Esophagus squamous epithelium (tissue), 5 donors: ENCODE measurements around the gene SYNPO. TPM values are rescaled to one million over a fixed set of nuclear protein-coding genes. Genes with fewer than 3 reads are reported as not detected.

Experiments
- DNase-seq: peaks from one replicate; lab custom pipeline; 2025; lab: John Stamatoyannopoulos, UW
- H3K27ac ChIP-seq, 4 donors: fragments of 200-600 bp; sonication (generic); one replicate each; pipeline ENCODE4 v1.5.1; 2016 to 2019; ENCODE audit warnings: mild to moderate bottlenecking in 1 of 4
- H3K27me3 ChIP-seq, 4 donors: fragments of 200-600 bp; sonication (generic); 1 replicate in 3 of 4; 2 replicates in 1 of 4; pipeline versions ENCODE4 v1.5.1 to v1.6.0; 2017 to 2021; ENCODE audit warnings: antibody characterized with exemption in 1 of 4
- H3K36me3 ChIP-seq, 3 donors: fragments of 200-600 bp; sonication (generic); one replicate each; pipeline ENCODE4 v1.5.1; 2016 to 2019
- H3K4me1 ChIP-seq, 3 donors: fragments of 200-600 bp; sonication (generic); one replicate each; pipeline ENCODE4 v1.5.1; 2017 to 2019
- H3K4me3 ChIP-seq, 4 donors: fragments of 200-600 bp; sonication (generic); 1 replicate in 3 of 4; 2 replicates in 1 of 4; pipeline ENCODE4 v1.5.1; 2016 to 2019; ENCODE audit warnings: mild to moderate bottlenecking in 2 of 4, moderate library complexity in 1 of 4
- H3K9me3 ChIP-seq, 3 donors: fragments of 200-600 bp; sonication (generic); one replicate each; pipeline ENCODE4 v1.5.1; 2016 to 2019
- POLR2A ChIP-seq, 4 donors: fragments of 450-650 bp; IDR thresholded peaks; one replicate each; pipeline ENCODE4 v1.6.1; 2017; ENCODE audit warnings: antibody characterized with exemption in 4 of 4, mild to moderate bottlenecking in 4 of 4, moderate library complexity in 3 of 4
- WGBS, 2 donors: methylation state at CpG; one replicate each; pipeline ENCODE4 v1.1.5; 2018; 5-methylcytosine and 5-hydroxymethylcytosine counted together
- intact Hi-C: fragments of 100-400 bp; cut with DNase I; formaldehyde crosslinking; loops from one replicate; pipeline ENCODE4 v1.15.0; 2022
- total RNA-seq, 4 donors: library from RNA; depleted of rRNA; stranded (reverse); fragments of >200 nt; gene quantifications; one replicate each; pipeline ENCODE4 v1.1.0, GENCODE V29; 2016
- TF ChIP-seq, protein P1 (sequence below), 6 experiments: fragments of 450-650 bp in 4 of 6; fragments of 200-600 bp in 2 of 6; sonication (generic) in 2 of 6; IDR thresholded peaks; one replicate each; pipeline ENCODE4 v1.5.1; 2016 to 2019; ENCODE audit warnings: antibody characterized with exemption in 6 of 6, mild to moderate bottlenecking in 4 of 6, moderate library complexity in 4 of 6
- donor health status: DM: yes; HTN: yes; CAD: no.

SYNPO gene
- total RNA-seq, 4 donors from 2014 or later: 2.5 to 8.8 (median 5.6) TPM

DNA sequence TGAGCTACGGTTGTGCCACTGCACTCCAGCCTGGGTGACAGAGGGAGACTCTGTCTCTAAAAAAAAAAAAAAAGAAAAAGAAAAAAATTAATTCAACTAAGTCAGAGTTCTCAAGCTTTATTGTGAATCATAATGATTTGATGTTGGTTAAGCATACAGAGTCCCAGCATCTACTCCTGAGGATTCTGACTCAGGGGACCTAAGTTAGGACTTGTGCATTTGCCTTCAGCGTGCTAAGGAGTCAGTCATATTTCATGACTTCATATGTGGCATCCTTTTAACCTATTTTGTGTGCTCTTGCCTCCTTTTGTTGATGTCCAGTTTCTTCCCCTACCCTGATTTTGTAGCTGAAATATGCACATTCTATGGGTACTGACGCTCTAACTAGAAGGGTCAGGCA, 23.5 kb downstream of the SYNPO start:
- H3K36me3 ChIP-seq: no peaks in the 10 kb centered on the region
- no peaks in the 10 kb centered on the region for H3K9me3 ChIP-seq
- H3K4me3 ChIP-seq: no peak overlapping the region
- TF ChIP-seq, protein P1, sequence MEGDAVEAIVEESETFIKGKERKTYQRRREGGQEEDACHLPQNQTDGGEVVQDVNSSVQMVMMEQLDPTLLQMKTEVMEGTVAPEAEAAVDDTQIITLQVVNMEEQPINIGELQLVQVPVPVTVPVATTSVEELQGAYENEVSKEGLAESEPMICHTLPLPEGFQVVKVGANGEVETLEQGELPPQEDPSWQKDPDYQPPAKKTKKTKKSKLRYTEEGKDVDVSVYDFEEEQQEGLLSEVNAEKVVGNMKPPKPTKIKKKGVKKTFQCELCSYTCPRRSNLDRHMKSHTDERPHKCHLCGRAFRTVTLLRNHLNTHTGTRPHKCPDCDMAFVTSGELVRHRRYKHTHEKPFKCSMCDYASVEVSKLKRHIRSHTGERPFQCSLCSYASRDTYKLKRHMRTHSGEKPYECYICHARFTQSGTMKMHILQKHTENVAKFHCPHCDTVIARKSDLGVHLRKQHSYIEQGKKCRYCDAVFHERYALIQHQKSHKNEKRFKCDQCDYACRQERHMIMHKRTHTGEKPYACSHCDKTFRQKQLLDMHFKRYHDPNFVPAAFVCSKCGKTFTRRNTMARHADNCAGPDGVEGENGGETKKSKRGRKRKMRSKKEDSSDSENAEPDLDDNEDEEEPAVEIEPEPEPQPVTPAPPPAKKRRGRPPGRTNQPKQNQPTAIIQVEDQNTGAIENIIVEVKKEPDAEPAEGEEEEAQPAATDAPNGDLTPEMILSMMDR (IDR thresholded peaks at IDR 0.05): no peak
- no peak for TF ChIP-seq POLR2A (IDR thresholded peaks at IDR 0.05)
- WGBS, 2 donors: 63 to 78% methylated on average over 3 of the region's 3 CpGs
- DNase-seq: no peak
- intact Hi-C loops: no loop called here
- peaks cover 0 to 3% (median 0%) of the 10 kb centered on the region in 3 donors for H3K4me1 ChIP-seq
- H3K27me3 ChIP-seq: no peaks in the 10 kb centered on the region
- no peak overlapping the region for H3K27ac ChIP-seq

DNA sequence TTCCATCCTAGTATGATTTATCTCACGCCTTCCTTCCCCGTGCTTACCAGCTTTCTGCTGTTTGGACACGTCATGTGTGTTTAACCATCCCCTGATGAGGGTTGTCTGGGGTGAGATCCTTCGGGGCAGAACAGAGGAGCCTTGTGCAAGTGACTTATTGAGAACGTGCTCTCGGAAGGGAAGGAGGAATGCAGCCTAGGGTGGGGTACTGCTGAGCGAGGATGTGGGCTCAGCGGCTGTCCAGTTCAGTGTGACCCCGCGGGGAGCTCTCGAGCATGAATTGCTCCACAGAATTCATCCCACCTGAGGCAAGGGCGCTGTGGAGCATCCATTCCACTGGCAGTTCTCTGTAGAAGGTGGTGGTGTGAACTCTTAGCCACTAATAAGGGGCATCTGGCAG, 24.6 kb downstream of the SYNPO start:
- H3K36me3 ChIP-seq: no peaks in the 10 kb centered on the region
- DNase-seq: no peak
- TF ChIP-seq, protein P1 (IDR thresholded peaks at IDR 0.05): no peak
- TF ChIP-seq POLR2A (IDR thresholded peaks at IDR 0.05): no peak
- no peaks in the 10 kb centered on the region for H3K27me3 ChIP-seq
- intact Hi-C loops: no loop called here
- no peak overlapping the region for H3K27ac ChIP-seq
- H3K4me1 ChIP-seq: peaks cover 0 to 3% (median 0%) of the 10 kb centered on the region in 3 donors
- no peaks in the 10 kb centered on the region for H3K9me3 ChIP-seq
- no peak overlapping the region for H3K4me3 ChIP-seq
- WGBS, 2 donors: 50 to 69% methylated on average over 11 to 12 of the region's 12 CpGs

DNA sequence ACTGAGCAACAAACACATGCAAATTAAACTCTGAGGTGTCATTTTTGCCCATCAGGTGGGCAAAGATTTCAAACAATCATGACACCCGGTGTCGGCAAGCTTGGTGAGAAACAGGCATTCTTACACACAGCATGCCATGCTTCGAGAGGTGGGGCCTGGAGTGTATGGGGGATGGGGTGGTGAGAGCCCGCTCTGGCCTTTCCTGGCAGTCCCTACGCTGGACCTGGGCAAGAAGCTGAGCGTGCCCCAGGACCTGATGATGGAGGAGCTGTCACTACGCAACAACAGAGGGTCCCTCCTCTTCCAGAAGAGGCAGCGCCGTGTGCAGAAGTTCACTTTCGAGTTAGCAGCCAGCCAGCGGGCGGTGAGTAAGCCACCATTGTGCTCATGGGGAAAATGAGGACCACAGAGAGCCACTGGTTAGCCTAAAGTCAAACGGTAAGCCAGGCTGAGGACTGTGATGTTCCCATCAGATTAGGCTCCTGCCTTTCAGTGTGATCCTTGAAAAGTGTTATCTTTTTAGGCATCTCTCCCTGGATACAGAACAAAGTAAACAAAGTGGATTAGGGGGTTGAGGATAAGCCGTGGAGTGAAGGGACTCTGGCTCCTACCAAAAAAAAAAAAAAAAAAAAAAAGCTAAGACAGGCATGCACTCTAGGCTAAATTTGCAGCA, 30.0 kb downstream of the SYNPO start:
- WGBS, 2 donors: 77 to 78% methylated on average over 8 to 11 of the region's 14 CpGs
- Histone ChIP-seq H3K4me1 (peaks cover 7 to 37% (median 30%) of the 10 kb centered on the region in 3 donors), H3K27ac (no peak overlapping the region), H3K4me3 (no peak overlapping the region), H3K36me3 (no peaks in the 10 kb centered on the region), H3K9me3 (no peaks in the 10 kb centered on the region), H3K27me3 (peaks cover 0 to 13% (median 0%) of the 10 kb centered on the region in 4 donors)
- DNase-seq: no peak
- intact Hi-C loops: no loop called here
- TF ChIP-seq, protein P1 (IDR thresholded peaks at IDR 0.05): no peak
- TF ChIP-seq POLR2A (IDR thresholded peaks at IDR 0.05): no peak

DNA sequence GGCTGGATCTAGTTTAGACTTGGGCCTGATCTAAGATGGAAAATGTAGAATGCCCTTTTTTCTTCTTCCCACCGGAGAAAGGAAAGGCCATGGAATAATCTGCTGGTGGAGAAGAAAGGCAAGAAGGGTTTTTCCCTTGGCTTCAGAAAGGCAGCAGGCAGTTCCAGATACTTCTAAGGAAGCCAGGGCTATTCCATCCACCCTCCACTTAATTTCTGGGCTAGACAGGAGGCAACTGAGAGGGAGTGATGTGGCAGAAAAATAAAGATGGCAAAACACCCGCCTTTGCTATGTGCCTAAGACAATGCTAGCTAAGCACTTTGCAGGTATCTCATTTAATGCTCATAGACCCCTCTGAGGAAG, 30.5 kb downstream of the SYNPO start:
- Histone ChIP-seq H3K9me3 (no peaks in the 10 kb centered on the region), H3K4me1 (peaks cover 7 to 37% (median 30%) of the 10 kb centered on the region in 3 donors), H3K36me3 (no peaks in the 10 kb centered on the region), H3K4me3 (peak overlapping the region in 1 of 4 donors; percentile 61), H3K27me3 (peaks cover 0 to 13% (median 0%) of the 10 kb centered on the region in 4 donors), H3K27ac (no peak overlapping the region)
- DNase-seq: no peak
- no peak for TF ChIP-seq POLR2A (IDR thresholded peaks at IDR 0.05)
- TF ChIP-seq, protein P1 (IDR thresholded peaks at IDR 0.05): no peak
- intact Hi-C loops: no loop called here
- 18 to 44% methylated on average over 2 of the region's 2 CpGs for WGBS, 2 donors

DNA sequence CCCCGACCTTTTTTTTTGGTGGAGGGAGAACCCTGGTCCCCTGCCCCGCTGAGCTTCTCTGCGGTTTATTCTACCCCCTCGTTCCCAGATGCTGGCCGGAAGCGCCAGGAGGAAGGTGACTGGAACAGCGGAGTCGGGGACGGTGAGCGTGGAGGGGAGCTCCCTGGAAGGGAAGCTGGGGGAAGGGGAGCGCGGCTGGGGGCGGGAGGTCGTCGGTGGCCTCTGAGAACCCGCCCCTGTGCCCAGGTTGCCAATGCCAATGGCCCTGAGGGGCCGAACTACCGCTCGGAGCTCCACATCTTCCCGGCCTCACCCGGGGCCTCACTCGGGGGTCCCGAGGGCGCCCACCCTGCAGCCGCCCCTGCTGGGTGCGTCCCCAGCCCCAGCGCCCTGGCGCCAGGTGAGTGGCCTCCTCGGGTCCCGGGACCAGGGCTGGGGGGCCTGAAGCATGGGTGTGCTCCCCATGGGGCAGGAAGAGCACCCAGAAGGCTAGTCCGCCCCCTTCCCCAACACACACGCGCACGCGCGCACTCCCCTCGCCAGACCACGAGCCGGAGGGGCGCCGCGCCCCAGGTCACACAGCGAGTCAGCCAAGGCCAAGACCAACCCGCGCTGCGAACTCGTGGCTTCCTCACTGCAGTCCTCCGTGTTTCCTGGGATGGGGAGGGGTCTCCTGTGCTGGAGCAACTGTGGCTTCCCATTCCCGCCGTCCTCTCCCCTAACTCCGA, 31.2 kb downstream of the SYNPO start:
- DNase-seq: no peak
- intact Hi-C loops: no loop called here
- peak overlapping the region; percentile 27 to 61 (median 49) for H3K4me3 ChIP-seq

More for the DNA sequence above, 31.2 kb downstream of the SYNPO start:
- WGBS, 2 donors: 16 to 55% methylated on average over 4 to 6 of the region's 51 CpGs
- Histone ChIP-seq H3K27ac (peak overlapping the region in 3 of 4 donors; percentile 1 to 58 (median 21)), H3K36me3 (no peaks in the 10 kb centered on the region), H3K4me1 (peaks cover 7 to 37% (median 30%) of the 10 kb centered on the region in 3 donors), H3K27me3 (peaks cover 0 to 13% (median 0%) of the 10 kb centered on the region in 4 donors), H3K9me3 (no peaks in the 10 kb centered on the region)
- TF ChIP-seq POLR2A (IDR thresholded peaks at IDR 0.05): no peak
- TF ChIP-seq, protein P1 (IDR thresholded peaks at IDR 0.05): no peak
